Left lung (tissue), 10 donors: ENCODE measurements around the gene UBE2V1. TPM values are rescaled to one million over a fixed set of nuclear protein-coding genes. Genes with fewer than 3 reads are reported as not detected.

ENCODE experiments used
- ATAC-seq: fragments of 200-7000 bp; cut with Tn5 transposase; one replicate; pipeline ENCODE4 v1.9.1; 2020; ENCODE audit warnings: moderate library complexity
- DNase-seq, 4 donors: peaks; one replicate each; pipeline ENCODE4 v3.0.0-alpha.2; 2013 to 2020
- H3K27ac ChIP-seq, 2 donors: fragments of 200-600 bp; sonication (generic) in 1 of 2; one replicate each; pipeline versions ENCODE4 v1.5.0 to v1.8.0; 2020 to 2021
- H3K27me3 ChIP-seq, 2 donors: fragments of 200-600 bp; sonication (generic) in 1 of 2; one replicate each; pipeline versions ENCODE4 v1.5.0 to v1.8.0; 2020 to 2021
- H3K36me3 ChIP-seq, 2 donors: fragments of 200-600 bp; sonication (generic) in 1 of 2; one replicate each; pipeline versions ENCODE4 v1.5.0 to v1.8.0; 2020 to 2021
- H3K4me1 ChIP-seq, 2 donors: fragments of 200-600 bp; one replicate each; pipeline ENCODE4 v1.8.0; 2021
- H3K4me3 ChIP-seq, 2 donors: fragments of 200-600 bp; sonication (generic) in 1 of 2; one replicate each; pipeline versions ENCODE4 v1.5.0 to v1.8.0; 2020 to 2021; ENCODE audit warnings: mild to moderate bottlenecking in 1 of 2
- H3K9me3 ChIP-seq, 2 donors: fragments of 200-600 bp; sonication (generic) in 1 of 2; one replicate each; pipeline versions ENCODE4 v1.5.0 to v1.8.0; 2020 to 2021
- intact Hi-C, 2 donors: fragments of 100-400 bp; cut with DNase I; formaldehyde crosslinking; loops; one replicate each; pipeline versions ENCODE4 v1.11.2 to v1.14.2; 2022
- polyA plus RNA-seq, 6 donors: library from polyadenylated mRNA; unstranded; fragments of 120-200 nt; gene quantifications; one replicate each; pipeline ENCODE4 v1.2.1, GENCODE V29; 2013; ENCODE audit not compliant: insufficient read length in 6 of 6
- total RNA-seq, 2 donors: library from RNA; stranded (reverse); fragmentation: NEBNext Ultra II Directional; extraction: Animal tissue kit (Norgen Biotek cat#: 25700); gene quantifications; one replicate each; pipeline ENCODE4 v1.2.1, GENCODE V29; 2021
- TF ChIP-seq, protein P1 (sequence below), 2 donors: fragments of 200-600 bp; sonication (generic) in 1 of 2; IDR thresholded peaks; one replicate each; pipeline versions ENCODE4 v1.5.0 to v1.8.0; 2021; ENCODE audit warnings: antibody characterized with exemption in 2 of 2
- donor health status: DM: no; HTN: yes; CAD: no.
- donor health status: DM: no; HTN: no; CAD: no.

The UBE2V1 gene
- total and polyA plus RNA-seq, 8 donors, result 72.6 to 178 (median 152) TPM

DNA sequence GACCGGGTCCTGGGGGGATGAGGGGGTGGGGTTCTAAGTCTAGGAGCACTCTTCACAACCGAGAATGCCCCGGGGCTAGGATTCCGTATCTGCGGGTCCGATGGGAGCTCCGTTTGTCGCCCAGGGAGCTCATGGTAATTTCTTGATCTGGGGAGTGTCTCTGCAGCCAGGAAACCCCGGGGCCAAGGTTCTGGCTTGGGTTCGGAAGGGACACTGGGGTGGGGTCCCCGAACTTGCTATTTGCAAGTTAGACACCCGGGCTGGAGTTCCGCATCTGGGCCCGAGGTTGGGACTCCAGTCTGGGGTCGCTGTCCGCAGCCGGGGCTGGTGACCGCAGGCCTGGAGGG lies 40.2 kb upstream of the UBE2V1 start:
- Histone ChIP-seq H3K36me3 (peaks cover 0 to 28% of the 10 kb centered on the region in 2 donors), H3K27ac (peak overlapping the region; percentile 88 to 91), H3K9me3 (no peaks in the 10 kb centered on the region), H3K27me3 (no peaks in the 10 kb centered on the region), H3K4me1 (peaks cover 21 to 55% of the 10 kb centered on the region in 2 donors), H3K4me3 (peak overlapping the region; percentile 74 to 97)
- no peak for ATAC-seq
- TF ChIP-seq, protein P1, sequence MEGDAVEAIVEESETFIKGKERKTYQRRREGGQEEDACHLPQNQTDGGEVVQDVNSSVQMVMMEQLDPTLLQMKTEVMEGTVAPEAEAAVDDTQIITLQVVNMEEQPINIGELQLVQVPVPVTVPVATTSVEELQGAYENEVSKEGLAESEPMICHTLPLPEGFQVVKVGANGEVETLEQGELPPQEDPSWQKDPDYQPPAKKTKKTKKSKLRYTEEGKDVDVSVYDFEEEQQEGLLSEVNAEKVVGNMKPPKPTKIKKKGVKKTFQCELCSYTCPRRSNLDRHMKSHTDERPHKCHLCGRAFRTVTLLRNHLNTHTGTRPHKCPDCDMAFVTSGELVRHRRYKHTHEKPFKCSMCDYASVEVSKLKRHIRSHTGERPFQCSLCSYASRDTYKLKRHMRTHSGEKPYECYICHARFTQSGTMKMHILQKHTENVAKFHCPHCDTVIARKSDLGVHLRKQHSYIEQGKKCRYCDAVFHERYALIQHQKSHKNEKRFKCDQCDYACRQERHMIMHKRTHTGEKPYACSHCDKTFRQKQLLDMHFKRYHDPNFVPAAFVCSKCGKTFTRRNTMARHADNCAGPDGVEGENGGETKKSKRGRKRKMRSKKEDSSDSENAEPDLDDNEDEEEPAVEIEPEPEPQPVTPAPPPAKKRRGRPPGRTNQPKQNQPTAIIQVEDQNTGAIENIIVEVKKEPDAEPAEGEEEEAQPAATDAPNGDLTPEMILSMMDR (IDR thresholded peaks at IDR 0.05), result no peak
- no peak for DNase-seq
- intact Hi-C loops, result no loop called here

DNA sequence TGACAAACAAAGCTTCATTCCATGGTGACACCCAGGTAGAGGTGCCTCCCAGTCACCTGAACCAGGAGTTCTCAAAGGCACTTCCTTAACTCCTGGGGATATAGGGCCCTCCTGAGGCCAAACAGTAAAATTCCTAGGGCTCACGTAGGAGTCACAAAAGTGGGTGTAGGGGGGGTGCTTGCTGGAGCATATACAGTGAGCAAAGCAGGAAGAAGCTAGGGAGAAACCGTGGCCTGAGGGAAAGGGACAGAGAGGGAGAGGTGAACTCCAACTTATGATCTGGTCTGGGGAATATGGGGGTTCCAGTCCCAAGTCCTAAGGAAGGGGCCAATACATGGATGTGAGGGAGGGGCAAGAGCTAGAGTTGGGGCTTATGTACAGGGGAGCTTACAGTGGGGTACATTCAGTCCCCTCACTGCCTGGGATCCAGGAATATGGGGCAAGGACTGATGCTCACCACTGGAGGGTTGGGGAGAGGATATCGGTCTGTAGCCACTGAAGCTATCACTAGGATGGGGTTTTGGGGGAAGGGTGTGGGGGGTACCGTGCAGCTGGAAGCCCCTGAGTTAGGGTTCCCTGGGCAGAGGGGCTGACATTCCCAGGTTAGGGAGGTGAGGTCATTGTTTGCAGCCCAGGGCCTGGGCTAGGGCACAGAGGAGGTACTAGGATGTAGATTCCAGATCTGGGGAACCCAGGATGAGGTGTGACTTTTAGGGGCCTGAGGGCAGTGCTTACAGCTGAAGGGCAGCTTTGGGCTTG lies 39.6 kb upstream of the UBE2V1 start:
- Histone ChIP-seq H3K27ac (peak overlapping the region; percentile 88 to 91), H3K9me3 (no peaks in the 10 kb centered on the region), H3K36me3 (peaks cover 0 to 32% of the 10 kb centered on the region in 2 donors), H3K4me3 (peak overlapping the region; percentile 74 to 97), H3K27me3 (no peaks in the 10 kb centered on the region), H3K4me1 (peaks cover 21 to 60% of the 10 kb centered on the region in 2 donors)
- DNase-seq, result peak in 1 of 4 donors; percentile 28
- intact Hi-C loops, result no loop called here
- TF ChIP-seq, protein P1 (IDR thresholded peaks at IDR 0.05), result no peak
- peak; percentile 60 for ATAC-seq

DNA sequence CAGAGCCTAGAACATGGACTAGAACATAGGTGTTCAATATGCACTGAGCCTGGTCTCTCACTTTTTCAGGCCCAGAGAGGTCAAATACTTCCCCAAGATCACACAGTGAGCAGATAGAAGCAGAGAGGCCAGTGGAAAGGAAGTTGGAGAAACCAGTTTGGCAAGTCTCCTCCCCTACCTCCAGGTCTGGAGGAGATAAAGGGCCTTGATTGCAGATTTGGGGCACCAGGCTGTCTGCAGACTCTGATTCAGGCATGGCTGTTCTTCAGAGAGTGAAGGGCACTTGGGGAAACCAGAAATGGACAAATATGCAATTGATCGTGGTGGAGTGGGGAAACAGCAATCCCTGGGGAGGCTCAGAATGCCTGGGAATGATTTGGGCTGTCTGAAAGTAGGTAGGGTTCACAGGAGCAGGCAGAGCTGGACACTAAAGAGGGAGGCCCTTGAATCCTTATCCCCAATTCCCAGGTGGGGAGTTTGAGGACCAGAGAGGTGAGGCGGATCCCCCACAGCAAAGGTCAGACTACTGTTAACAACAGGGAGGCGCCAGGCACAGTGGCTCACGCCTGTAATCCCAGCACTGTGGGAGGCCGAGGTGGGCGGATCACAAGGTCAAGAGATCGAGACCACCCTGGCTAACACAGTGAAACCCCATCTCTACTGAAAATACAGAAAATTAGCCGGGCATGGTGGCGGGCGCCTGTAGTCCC lies 38.2 kb upstream of the UBE2V1 start:
- intact Hi-C loops, result no loop called here
- H3K36me3 ChIP-seq, result peaks cover 0 to 32% of the 10 kb centered on the region in 2 donors
- H3K27me3 ChIP-seq, result no peaks in the 10 kb centered on the region
- H3K4me3 ChIP-seq, result peak overlapping the region; percentile 74 to 97
- H3K4me1 ChIP-seq, result peaks cover 29 to 74% of the 10 kb centered on the region in 2 donors
- peak overlapping the region; percentile 88 to 91 for H3K27ac ChIP-seq
- ATAC-seq (peak; percentile 57), DNase-seq (peak in 2 of 4 donors; percentile 62 to 74)
- TF ChIP-seq, protein P1 (IDR thresholded peaks at IDR 0.05), result no peak
- H3K9me3 ChIP-seq, result no peaks in the 10 kb centered on the region

DNA sequence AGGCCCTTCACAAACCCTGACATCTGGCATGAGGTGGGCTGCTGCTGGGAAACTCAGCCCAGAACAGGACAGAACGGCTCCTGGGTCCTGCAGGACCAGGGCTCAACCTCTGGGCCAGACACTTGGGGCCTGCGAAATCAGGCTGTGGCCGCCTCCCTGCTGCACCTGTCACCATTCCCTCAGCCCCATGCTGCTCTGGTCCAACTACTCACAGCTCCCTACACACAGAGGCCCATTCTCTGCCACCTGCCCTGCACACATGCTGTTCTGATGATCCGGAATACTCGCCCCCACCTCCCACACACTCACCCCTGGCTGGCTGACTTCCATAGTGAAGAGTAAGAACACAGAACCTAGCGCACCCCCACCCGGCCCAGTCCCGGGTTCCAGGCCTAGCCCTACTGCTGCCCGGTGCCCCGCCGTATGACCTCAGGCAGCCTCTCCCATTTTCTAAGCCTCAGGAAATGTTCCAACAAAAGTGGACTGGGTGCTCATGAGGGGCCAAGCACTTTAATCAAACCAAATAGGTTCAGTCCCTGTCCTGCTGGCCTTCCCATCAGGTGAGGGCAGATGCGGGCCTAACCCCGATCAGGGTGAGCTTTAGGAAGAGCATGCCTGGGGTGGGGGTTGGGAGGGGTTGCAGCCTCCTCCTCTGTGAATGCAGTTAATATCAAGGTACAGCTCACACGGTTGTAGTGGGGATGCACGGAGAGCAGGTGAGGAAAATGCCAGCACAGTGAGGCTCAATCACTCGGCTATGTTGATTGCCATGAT lies 36.7 kb upstream of the UBE2V1 start:
- peaks cover 0 to 32% of the 10 kb centered on the region in 2 donors for H3K36me3 ChIP-seq
- intact Hi-C loops, result no loop called here
- peak overlapping the region; percentile 55 to 88 for H3K27ac ChIP-seq
- H3K4me1 ChIP-seq, result peaks cover 32 to 90% of the 10 kb centered on the region in 2 donors
- no peaks in the 10 kb centered on the region for H3K9me3 ChIP-seq
- TF ChIP-seq, protein P1 (IDR thresholded peaks at IDR 0.05), result no peak
- H3K4me3 ChIP-seq, result peak overlapping the region in 1 of 2 donors; percentile 6
- ATAC-seq, result no peak
- no peaks in the 10 kb centered on the region for H3K27me3 ChIP-seq
- DNase-seq, result peak in 1 of 4 donors; percentile 45
